Ishikawa (cell line): ENCODE results near the gene WWOX.

ENCODE experiments used
- CEBPB ChIP-seq: IDR thresholded peaks from 2 replicates; pipeline ENCODE4 v1.6.1; 2012
- CREB1 ChIP-seq: IDR thresholded peaks from 2 replicates; pipeline ENCODE4 v1.6.1; 2012; ENCODE audit warnings: low read depth
- EGR1 ChIP-seq: IDR thresholded peaks from 2 replicates; pipeline ENCODE4 v1.6.1; 2012
- EP300 ChIP-seq: IDR thresholded peaks from 2 replicates; pipeline ENCODE4 v1.6.1; 2012; ENCODE audit warnings: borderline replicate concordance
- FOXM1 ChIP-seq: IDR thresholded peaks from 2 replicates; pipeline ENCODE4 v1.6.1; 2012; ENCODE audit warnings: low read depth, borderline replicate concordance
- MAX ChIP-seq: IDR thresholded peaks from 2 replicates; pipeline ENCODE4 v1.6.1; 2012
- NFIC ChIP-seq: IDR thresholded peaks from 2 replicates; pipeline ENCODE4 v1.6.1; 2012
- RAD21 ChIP-seq: IDR thresholded peaks from 2 replicates; pipeline ENCODE4 v1.6.1; 2012; ENCODE audit warnings: low read depth
- REST ChIP-seq: IDR thresholded peaks from 2 replicates; pipeline ENCODE4 v1.6.1; 2012; ENCODE audit warnings: low read depth, mild to moderate bottlenecking
- TAF1 ChIP-seq: IDR thresholded peaks from 2 replicates; pipeline ENCODE4 v1.6.1; 2012; ENCODE audit warnings: low read depth, mild to moderate bottlenecking
- TCF12 ChIP-seq: IDR thresholded peaks from 2 replicates; pipeline ENCODE4 v1.6.1; 2012; ENCODE audit warnings: low read depth
- TEAD4 ChIP-seq: IDR thresholded peaks from 2 replicates; pipeline ENCODE4 v1.6.1; 2012
- USF1 ChIP-seq: IDR thresholded peaks from 2 replicates; pipeline ENCODE4 v1.6.1; 2012
- YY1 ChIP-seq: IDR thresholded peaks from 2 replicates; pipeline ENCODE4 v1.6.1; 2012; ENCODE audit warnings: low read depth
- ZBTB7A ChIP-seq: IDR thresholded peaks from 2 replicates; pipeline ENCODE4 v1.6.1; 2012; ENCODE audit warnings: low read depth

WWOX gene

GRCh38 chr16:79173919-79174318 lies 1074.5 kb downstream of the WWOX start:
- TF ChIP-seq FOXM1: no peak
- no peak for TF ChIP-seq CREB1
- TF ChIP-seq CEBPB: no peak
- no peak for TF ChIP-seq USF1
- TF ChIP-seq REST: no peak
- no peak for TF ChIP-seq MAX
- TF ChIP-seq ZBTB7A: no peak
- no peak for TF ChIP-seq TEAD4
- TF ChIP-seq EGR1: no peak
- no peak for TF ChIP-seq TCF12
- TF ChIP-seq TAF1: no peak
- no peak for TF ChIP-seq EP300
- TF ChIP-seq YY1: no peak
- no peak for TF ChIP-seq RAD21
- no peak for TF ChIP-seq NFIC

GRCh38 chr16:79175286-79176057 lies 1076.0 kb downstream of the WWOX start:
- no peak for TF ChIP-seq MAX
- TF ChIP-seq REST: no peak
- no peak for TF ChIP-seq EGR1
- no peak for TF ChIP-seq TAF1
- TF ChIP-seq EP300: no peak
- TF ChIP-seq USF1: no peak
- TF ChIP-seq YY1: no peak
- no peak for TF ChIP-seq CEBPB
- no peak for TF ChIP-seq FOXM1
- TF ChIP-seq RAD21: no peak
- no peak for TF ChIP-seq TEAD4
- TF ChIP-seq NFIC: no peak
- no peak for TF ChIP-seq TCF12
- TF ChIP-seq CREB1: no peak
- no peak for TF ChIP-seq ZBTB7A

GRCh38 chr16:79177018-79177417 lies 1077.6 kb downstream of the WWOX start:
- TF ChIP-seq YY1 (no peak), NFIC (no peak), ZBTB7A (no peak), CEBPB (no peak), TAF1 (no peak), REST (no peak), EGR1 (no peak), RAD21 (no peak), USF1 (no peak), MAX (no peak), CREB1 (no peak), TEAD4 (no peak), FOXM1 (no peak), EP300 (no peak), TCF12 (no peak)

- TF ChIP-seq TAF1 (no peak), TCF12 (no peak), EP300 (no peak)
Observed at GRCh38 chr16:79181419-79181818, 1082.0 kb downstream of the WWOX start.
